GM12878 (cell line): Measurements from ENCODE around the gene APOA5. TPM values are rescaled to one million over a fixed set of nuclear protein-coding genes. Genes with fewer than 3 reads are reported as not detected.

Experiments
- ATAC-seq: fragments of 200-7000 bp; cut with Tn5 transposase; 3 replicates; pipeline ENCODE4 v1.9.1; 2020; ENCODE audit warnings: mild to moderate bottlenecking, moderate library complexity
- BruUV-seq: library from RNA; stranded (reverse); fragments of 400-500 nt; replicated peaks from 2 replicates; lab custom pipeline; 2021; lab: Mats Ljungman, UMichigan
- CTCF ChIA-PET: fragments of 300-600 bp; sonication (Branson Sonifier 250); formaldehyde crosslinking; extraction: SDS; loops from one replicate; lab custom pipeline; 2021; ENCODE audit warnings: inconsistent platforms; lab: Yijun Ruan, JAX
- POLR2A ChIA-PET: fragments of 350-600 bp; formaldehyde crosslinking; extraction: SDS; loops from one replicate; lab custom pipeline; 2021; ENCODE audit warnings: inconsistent platforms; lab: Charles Lee
- RAD21 ChIA-PET: fragments of 300-600 bp; sonication (Branson Sonifier 250); formaldehyde crosslinking; loops from one replicate; lab custom pipeline; 2023; ENCODE audit warnings: antibody characterized with exemption; ENCODE audit not compliant: unreplicated experiment; lab: Charles Lee
- SMC1A ChIA-PET: fragments of 300-600 bp; sonication (Branson Sonifier 250); formaldehyde crosslinking; loops from one replicate; lab custom pipeline; 2023; ENCODE audit not compliant: unreplicated experiment, uncharacterized antibody; lab: Charles Lee
- DNase-seq: peaks from one replicate; pipeline ENCODE4 v3.0.0-alpha.2; 2011; ENCODE audit warnings: low read depth, low spot score
- FAIRE-seq: peaks from 3 replicates; lab custom pipeline; 2011; peaks lifted over from hg19 to GRCh38; lab: Jason Lieb, UNC
- H2AFZ ChIP-seq: 2 replicates; pipeline ENCODE4 v1.6.0; 2011; ENCODE audit warnings: low read depth, low read length, control low read depth; ENCODE audit not compliant: control insufficient read depth
- H3K27ac ChIP-seq: 2 replicates; pipeline ENCODE4 v1.5.1; 2011; ENCODE audit warnings: control low read depth; ENCODE audit not compliant: control insufficient read depth, insufficient read depth
- H3K27me3 ChIP-seq, 2 experiments: replicated peaks in 1 of 2; 2 replicates each; pipeline versions ENCODE4 v1.6.0 to v1.6.1; 2011; ENCODE audit warnings: low read length in 1 of 2; ENCODE audit not compliant: control insufficient read depth in 2 of 2, insufficient read depth in 2 of 2
- H3K36me3 ChIP-seq, 2 experiments: 2 replicates each; pipeline ENCODE4 v1.5.1; 2011; ENCODE audit warnings: low read length in 1 of 2; ENCODE audit not compliant: control insufficient read depth in 2 of 2, insufficient read depth in 2 of 2
- H3K4me1 ChIP-seq: 2 replicates; pipeline ENCODE4 v1.6.1; 2011; ENCODE audit warnings: mild to moderate bottlenecking, low read length, moderate library complexity, mixed read lengths; ENCODE audit not compliant: control insufficient read depth, insufficient read depth
- H3K4me2 ChIP-seq: 2 replicates; pipeline ENCODE4 v1.6.0; 2011; ENCODE audit warnings: control low read depth; ENCODE audit not compliant: control insufficient read depth, insufficient read depth
- H3K4me3 ChIP-seq: fragments of 200-600 bp; sonication (generic); 2 replicates; pipeline ENCODE4 v1.5.1; 2016
- H3K79me2 ChIP-seq: 2 replicates; pipeline ENCODE4 v1.6.0; 2011; ENCODE audit warnings: low read length; ENCODE audit not compliant: control insufficient read depth, insufficient read depth
- H3K9ac ChIP-seq: 2 replicates; pipeline ENCODE4 v1.8.0; 2011; ENCODE audit warnings: low read length, control low read depth, mixed read lengths; ENCODE audit not compliant: control insufficient read depth, insufficient read depth
- H3K9me3 ChIP-seq: replicated peaks from 3 replicates; pipeline ENCODE4 v1.5.1; 2011; ENCODE audit warnings: mild to moderate bottlenecking, low read length; ENCODE audit not compliant: control insufficient read depth, insufficient read depth
- H4K20me1 ChIP-seq: 2 replicates; pipeline ENCODE4 v1.6.0; 2011; ENCODE audit not compliant: control insufficient read depth, insufficient read depth
- EGR1 ChIP-seq, 2 experiments: IDR thresholded peaks; 1 replicate in 1 of 2; 2 replicates in 1 of 2; pipeline ENCODE4 v1.6.1; 2011 to 2012; ENCODE audit warnings: low read depth in 2 of 2, low read length in 2 of 2, borderline replicate concordance in 1 of 2, mild to moderate bottlenecking in 1 of 2, moderate library complexity in 1 of 2
- RAD21 ChIP-seq: IDR thresholded peaks from 2 replicates; pipeline ENCODE4 v1.6.1; 2011; ENCODE audit warnings: mild to moderate bottlenecking, low read depth, low read length, moderate library complexity; ENCODE audit not compliant: insufficient read depth
- SMC3 ChIP-seq: IDR thresholded peaks from 2 replicates; pipeline ENCODE4 v1.6.1; 2011; ENCODE audit warnings: low read length, improper control_type of control experiment, borderline replicate concordance
- YY1 ChIP-seq: IDR thresholded peaks from 2 replicates; pipeline ENCODE4 v1.6.1; 2011; ENCODE audit warnings: low read depth, mild to moderate bottlenecking, low read length
- WGBS: methylation state at CpG from one replicate; pipeline ENCODE4 v1.1.6; 2016; ENCODE audit warnings: low lambda C conversion rate; ENCODE audit not compliant: insufficient replicate concordance, insufficient coverage; ENCODE audit errors: missing lambda C conversion rate; 5-methylcytosine and 5-hydroxymethylcytosine counted together
- in situ Hi-C: fragments of 300-500 bp; cut with MboI; formaldehyde crosslinking; loops from 9 replicates; pipeline ENCODE4 v1.14.3; 2018; ENCODE audit warnings: mixed read lengths
- intact Hi-C: fragments of 100-400 bp; cut with micrococcal nuclease; formaldehyde crosslinking; loops from one replicate; pipeline ENCODE4 v1.14.2; 2022; ENCODE audit not compliant: unreplicated experiment
- polyA plus RNA-seq, 11 experiments: library from polyadenylated mRNA; depleted of rRNA in 4 of 11; unstranded in 6 of 11; stranded (reverse) in 5 of 11; fragments of >200 nt; fragmentation: Nextera tagmentation in 4 of 11; fragmentation: Illumina TruSeq in 1 of 11; extraction: Ambion mirVana in 4 of 11; extraction: Trizol in 1 of 11; gene quantifications; 1 replicate in 1 of 11; 2 replicates in 10 of 11; pipeline versions ENCODE4 v1.2.1 to v1.2.3, GENCODE V29; 2011 to 2016; ENCODE audit warnings: inconsistent platforms in 2 of 11, missing spikeins in 2 of 11, low read depth in 1 of 11
- total RNA-seq, 4 experiments: library from RNA; depleted of rRNA in 3 of 4; stranded (reverse); fragments of >200 nt in 3 of 4; fragmentation: Illumina TruSeq in 1 of 4; extraction: Trizol in 1 of 4; gene quantifications; 2 replicates each; pipeline versions ENCODE4 v1.2.1 to v1.2.3, GENCODE V29; 2013 to 2021
- TF ChIP-seq, protein P1 (sequence below), 3 experiments: IDR thresholded peaks in 2 of 3; conservative IDR thresholded peaks in 1 of 3; 2 replicates each; pipeline ENCODE4 v1.5.1; 2011; ENCODE audit warnings: low read depth in 3 of 3, low read length in 3 of 3, mild to moderate bottlenecking in 3 of 3, control low read depth in 2 of 3, moderate library complexity in 2 of 3, inconsistent platforms in 1 of 3, mixed read lengths in 1 of 3; ENCODE audit not compliant: control insufficient read depth in 2 of 3, insufficient read depth in 1 of 3; ENCODE audit errors: extremely low read depth in 1 of 3

APOA5 gene
- total and polyA plus RNA-seq, 10 of the 15 experiments (the other 5 are each of a cell fraction or from before 2014, with no cell fraction given): 0.15 TPM; not detected in 9

DNA sequence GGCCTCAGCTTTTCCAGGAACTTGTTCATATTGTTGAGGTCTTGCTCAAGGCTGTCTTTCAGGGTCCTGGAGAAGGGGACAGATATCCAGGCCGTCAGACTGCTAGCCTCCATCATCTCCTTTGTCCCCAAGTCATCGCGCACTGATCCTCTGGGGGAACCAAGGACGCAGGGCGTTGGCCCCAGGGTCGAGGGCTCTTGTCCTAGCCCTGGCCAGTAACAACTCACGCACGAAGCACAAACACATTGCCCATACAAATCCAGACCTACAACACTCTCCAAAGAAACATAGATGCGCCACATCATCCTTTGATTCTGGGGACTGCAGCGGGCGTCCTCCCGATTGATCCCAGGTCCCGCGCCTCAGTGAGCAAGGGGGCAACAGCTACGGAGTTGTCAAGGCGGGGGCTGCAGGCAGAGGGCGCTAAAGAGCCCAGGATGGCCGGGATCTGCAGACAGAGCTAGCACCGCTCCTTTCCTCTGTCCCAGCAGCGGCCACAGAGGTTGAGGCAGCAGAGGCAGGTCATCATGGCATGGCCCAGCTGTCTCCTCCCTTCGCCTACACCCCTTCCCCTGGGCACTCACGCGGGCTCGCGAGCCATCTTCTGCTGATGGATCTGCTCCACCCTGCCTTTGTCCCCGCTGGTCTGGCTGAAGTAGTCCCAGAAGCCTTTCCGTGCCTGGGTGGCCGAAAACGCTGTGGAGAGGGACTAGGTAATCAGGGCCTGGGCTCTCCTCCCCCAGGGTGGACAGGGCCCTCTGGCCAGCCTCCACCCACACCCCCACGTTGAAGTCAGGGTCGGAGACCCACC is 472 bp downstream of the APOA5 start:
- no peak overlapping the region for H3K9ac ChIP-seq
- POLR2A ChIA-PET: interaction anchor here (1.7 kb wide), 1 partner anchor 44 kb away, joined by 9 read pairs; no protein-coding TSS in a partner anchor
- no peaks in the 10 kb centered on the region for H3K9me3 ChIP-seq
- H3K27ac ChIP-seq: no peak overlapping the region
- CTCF ChIA-PET: interaction anchor here (0.6 to 10.9 kb wide), 38 partner anchors 8 to 438 kb away, joined by 3 to 183 read pairs (median 5); partner anchors contain the start of genes APOA1, APOA4, BUD13 and SIDT2
- no peaks in the 10 kb centered on the region; a peak in 1 of 4 replicates for H3K36me3 ChIP-seq
- H3K27me3 ChIP-seq: no peaks in the 10 kb centered on the region
- intact Hi-C loops (loop anchor here (1.0 to 5.0 kb wide), 3 partner anchors 45 to 436 kb away; no protein-coding TSS in a partner anchor), in situ Hi-C loops (no loop called here)
- ATAC-seq (peak; percentile 73), DNase-seq (no peak), FAIRE-seq (no peak)
- no TSS peak for BruUV-seq
- no peaks in the 10 kb centered on the region for H4K20me1 ChIP-seq
- peaks cover 19% of the 10 kb centered on the region for H3K79me2 ChIP-seq
- RAD21 ChIA-PET: interaction anchor here (0.6 to 3.5 kb wide), 19 partner anchors 9 to 439 kb away, joined by 3 to 56 read pairs (median 4); partner anchors contain the start of gene APOA1
- H3K4me3 ChIP-seq: no peak overlapping the region
- H3K4me2 ChIP-seq: no peak overlapping the region; the same call in 1 of the 2 replicates
- H2AFZ ChIP-seq: peak overlapping the region; percentile 63
- TF ChIP-seq EGR1 (IDR thresholded peaks at IDR 0.05; ENCODE audit: borderline replicate concordance in 1 of 2, low read depth in 2 of 2, low read length in 2 of 2) (no peak), SMC3 (peak; percentile 82), RAD21 (peak; percentile 71), YY1 (peak; percentile 79)
- TF ChIP-seq, protein P1, sequence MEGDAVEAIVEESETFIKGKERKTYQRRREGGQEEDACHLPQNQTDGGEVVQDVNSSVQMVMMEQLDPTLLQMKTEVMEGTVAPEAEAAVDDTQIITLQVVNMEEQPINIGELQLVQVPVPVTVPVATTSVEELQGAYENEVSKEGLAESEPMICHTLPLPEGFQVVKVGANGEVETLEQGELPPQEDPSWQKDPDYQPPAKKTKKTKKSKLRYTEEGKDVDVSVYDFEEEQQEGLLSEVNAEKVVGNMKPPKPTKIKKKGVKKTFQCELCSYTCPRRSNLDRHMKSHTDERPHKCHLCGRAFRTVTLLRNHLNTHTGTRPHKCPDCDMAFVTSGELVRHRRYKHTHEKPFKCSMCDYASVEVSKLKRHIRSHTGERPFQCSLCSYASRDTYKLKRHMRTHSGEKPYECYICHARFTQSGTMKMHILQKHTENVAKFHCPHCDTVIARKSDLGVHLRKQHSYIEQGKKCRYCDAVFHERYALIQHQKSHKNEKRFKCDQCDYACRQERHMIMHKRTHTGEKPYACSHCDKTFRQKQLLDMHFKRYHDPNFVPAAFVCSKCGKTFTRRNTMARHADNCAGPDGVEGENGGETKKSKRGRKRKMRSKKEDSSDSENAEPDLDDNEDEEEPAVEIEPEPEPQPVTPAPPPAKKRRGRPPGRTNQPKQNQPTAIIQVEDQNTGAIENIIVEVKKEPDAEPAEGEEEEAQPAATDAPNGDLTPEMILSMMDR (IDR thresholded peaks at IDR 0.05 in 2 of 3, conservative IDR thresholded peaks at IDR 0.05 in 1 of 3; ENCODE audit: control insufficient read depth in 2 of 3, extremely low read depth in 1 of 3, insufficient read depth in 1 of 3, low read depth in 3 of 3, low read length in 3 of 3): peak; percentile 76 to 92 (median 81)
- WGBS: 28% methylated on average over 31 of the region's 31 CpGs
- SMC1A ChIA-PET: interaction anchor here (0.8 to 7.5 kb wide), 11 partner anchors 22 to 436 kb away, joined by 3 to 46 read pairs (median 3); no protein-coding TSS in a partner anchor
- H3K4me1 ChIP-seq: peaks cover 14% of the 10 kb centered on the region
